HG03460 (cell line): ENCODE measurements around the gene APBA3.

Source experiments
- ATAC-seq: cut with Tn5 transposase; IDR thresholded peaks from one replicate; pipeline ENCODE4 v1.9.1; 2021; ENCODE audit not compliant: unreplicated experiment

APBA3 gene

GRCh38 chr19:3751236-3751635 lies 10.3 kb downstream of the APBA3 start:
- no peak for ATAC-seq

- ATAC-seq: no peak
These were observed 11.3 kb downstream of the APBA3 start for GRCh38 chr19:3750211-3750610.

GRCh38 chr19:3748965-3749364 lies 12.5 kb downstream of the APBA3 start:
- ATAC-seq: no peak

GRCh38 chr19:3746371-3747056 lies 15.0 kb downstream of the APBA3 start:
- no peak for ATAC-seq

- no peak for ATAC-seq
These were observed 16.0 kb downstream of the APBA3 start for GRCh38 chr19:3745363-3746045.

- ATAC-seq: no peak
These were observed 18.0 kb downstream of the APBA3 start for GRCh38 chr19:3743486-3743885.

- no peak for ATAC-seq
These were observed 21.1 kb downstream of the APBA3 start for GRCh38 chr19:3740431-3740830.

- no peak for ATAC-seq
These were observed 22.8 kb downstream of the APBA3 start for GRCh38 chr19:3738477-3739220.

GRCh38 chr19:3737487-3738205 lies 23.8 kb downstream of the APBA3 start:
- ATAC-seq: no peak

- ATAC-seq: no peak
These were observed 25.3 kb downstream of the APBA3 start for GRCh38 chr19:3736106-3736724.

- ATAC-seq: no peak
These were observed 27.2 kb downstream of the APBA3 start for GRCh38 chr19:3734310-3734600.

GRCh38 chr19:3733549-3734309 lies 27.8 kb downstream of the APBA3 start:
- ATAC-seq: no peak

- ATAC-seq: no peak
These were observed 29.4 kb downstream of the APBA3 start for GRCh38 chr19:3732108-3732507.

- no peak for ATAC-seq
These were observed 31.0 kb downstream of the APBA3 start for GRCh38 chr19:3730457-3730958.

GRCh38 chr19:3725640-3726310 lies 35.7 kb downstream of the APBA3 start:
- no peak for ATAC-seq

GRCh38 chr19:3725121-3725520 lies 36.4 kb downstream of the APBA3 start:
- no peak for ATAC-seq

- no peak for ATAC-seq
These were observed 37.6 kb downstream of the APBA3 start for GRCh38 chr19:3723883-3724282.

- ATAC-seq: no peak
These were observed 38.4 kb downstream of the APBA3 start for GRCh38 chr19:3723110-3723488.

GRCh38 chr19:3722443-3723109 lies 38.9 kb downstream of the APBA3 start:
- ATAC-seq: no peak
